ENCODE data around the gene NUMA1. TPM values are rescaled to one million over a fixed set of nuclear protein-coding genes. Genes with fewer than 3 reads are reported as not detected.

Gene NUMA1
- polyA plus RNA-seq, 1 donor (not counting 4 experiments of a cell fraction or from before 2014, with no cell fraction given) = 38.8 TPM

DNA sequence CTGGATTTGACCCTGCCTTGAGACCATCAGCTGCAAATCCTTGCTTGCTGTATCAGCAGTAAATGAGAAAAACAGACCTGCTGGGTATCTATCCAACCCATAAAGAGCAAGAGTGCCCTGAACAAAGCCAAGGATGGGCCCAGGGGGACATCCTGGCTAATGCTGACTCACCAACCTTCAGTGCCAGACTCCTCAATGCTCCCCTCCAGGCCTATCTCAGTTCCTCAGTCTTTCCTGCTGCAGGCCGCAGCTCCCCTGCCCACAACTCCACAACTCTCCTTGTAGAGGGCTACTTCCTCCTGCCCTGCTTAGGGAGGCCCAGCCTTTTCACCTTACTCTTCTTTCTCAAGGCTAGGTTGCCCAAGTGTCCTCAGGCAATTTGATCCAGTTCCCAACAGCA is 20.1 kb upstream of the NUMA1 start:
- H3K4me3 ChIP-seq (ENCODE audit: control insufficient read depth in 2 of 3, extremely low read depth in 1 of 3, insufficient read depth in 2 of 3, low read depth in 1 of 3, low read length in 3 of 3) = peak overlapping the region in 1 of 3 experiments; percentile 25
- no peak overlapping the region for H3K9ac ChIP-seq (ENCODE audit: control insufficient read depth, extremely low read depth, insufficient read depth, low read length)
- no peak overlapping the region for H3K27ac ChIP-seq (ENCODE audit: control insufficient read depth, insufficient read depth, low read length)
- peaks cover 36% of the 10 kb centered on the region for H3K4me1 ChIP-seq (ENCODE audit: control insufficient read depth, extremely low read depth, insufficient read depth, low read length)
- TF ChIP-seq EZH2 (IDR thresholded peaks at IDR 0.05; ENCODE audit: low read length) = no peak
- FAIRE-seq (no peak), DNase-seq (ENCODE audit: low read depth, low spot score) (no peak)
- H3K27me3 ChIP-seq (ENCODE audit: control insufficient read depth, extremely low read depth, insufficient read depth, low read length) = no peaks in the 10 kb centered on the region
- H4K20me1 ChIP-seq (ENCODE audit: control insufficient read depth, extremely low read depth, insufficient read depth, low read length) = no peaks in the 10 kb centered on the region
- peaks cover 18 to 42% of the 10 kb centered on the region in 2 experiments for H3K36me3 ChIP-seq (ENCODE audit: control insufficient read depth in 2 of 2, extremely low read depth in 1 of 2, insufficient read depth in 2 of 2, low read length in 2 of 2)
- no peaks in the 10 kb centered on the region for H3K9me1 ChIP-seq (ENCODE audit: control insufficient read depth, extremely low read depth, insufficient read depth, low read length)
- no peak overlapping the region for H2AFZ ChIP-seq (ENCODE audit: control insufficient read depth, low read length)
- H3K9me3 ChIP-seq (ENCODE audit: control insufficient read depth, low read depth, low read length) = no peaks in the 10 kb centered on the region
- dilution Hi-C loops (cut with MboI; ENCODE audit: extremely low pct_ligation_motif_present, low sequenced_read_pairs) = no loop called here
- peaks cover 44% of the 10 kb centered on the region for H3K79me2 ChIP-seq (ENCODE audit: control insufficient read depth, insufficient read depth, low read length)
- H3K4me2 ChIP-seq (ENCODE audit: control insufficient read depth, extremely low read depth, insufficient read depth, low read depth, low read length) = peak overlapping the region; percentile 97

DNA sequence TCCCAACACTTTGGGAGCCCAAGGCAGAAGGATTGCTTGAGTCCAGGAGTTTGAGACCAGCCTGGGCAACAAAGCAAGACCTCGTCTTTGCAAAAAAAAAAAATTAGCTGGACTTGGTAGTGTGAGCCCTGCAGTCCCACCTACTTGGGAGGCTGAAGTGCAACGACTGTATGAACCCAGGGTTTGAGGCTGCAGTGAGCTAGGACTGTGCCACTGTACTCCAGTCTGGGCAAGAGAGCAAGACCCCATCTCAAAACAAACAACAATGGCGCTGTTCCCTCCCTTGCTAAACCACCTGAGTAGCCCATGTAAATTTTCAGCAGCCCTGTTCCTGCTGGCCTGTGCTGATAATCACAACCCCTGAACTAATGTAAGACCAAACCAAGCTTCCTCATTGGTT is 19.7 kb upstream of the NUMA1 start:
- peaks cover 18 to 46% of the 10 kb centered on the region in 2 experiments for H3K36me3 ChIP-seq (ENCODE audit: control insufficient read depth in 2 of 2, extremely low read depth in 1 of 2, insufficient read depth in 2 of 2, low read length in 2 of 2)
- no peaks in the 10 kb centered on the region for H4K20me1 ChIP-seq (ENCODE audit: control insufficient read depth, extremely low read depth, insufficient read depth, low read length)
- no peak overlapping the region for H3K9ac ChIP-seq (ENCODE audit: control insufficient read depth, extremely low read depth, insufficient read depth, low read length)
- H3K79me2 ChIP-seq (ENCODE audit: control insufficient read depth, insufficient read depth, low read length) = peaks cover 44% of the 10 kb centered on the region
- no peaks in the 10 kb centered on the region for H3K27me3 ChIP-seq (ENCODE audit: control insufficient read depth, extremely low read depth, insufficient read depth, low read length)
- no peak for TF ChIP-seq EZH2 (IDR thresholded peaks at IDR 0.05; ENCODE audit: low read length)
- TF ChIP-seq, protein P1, sequence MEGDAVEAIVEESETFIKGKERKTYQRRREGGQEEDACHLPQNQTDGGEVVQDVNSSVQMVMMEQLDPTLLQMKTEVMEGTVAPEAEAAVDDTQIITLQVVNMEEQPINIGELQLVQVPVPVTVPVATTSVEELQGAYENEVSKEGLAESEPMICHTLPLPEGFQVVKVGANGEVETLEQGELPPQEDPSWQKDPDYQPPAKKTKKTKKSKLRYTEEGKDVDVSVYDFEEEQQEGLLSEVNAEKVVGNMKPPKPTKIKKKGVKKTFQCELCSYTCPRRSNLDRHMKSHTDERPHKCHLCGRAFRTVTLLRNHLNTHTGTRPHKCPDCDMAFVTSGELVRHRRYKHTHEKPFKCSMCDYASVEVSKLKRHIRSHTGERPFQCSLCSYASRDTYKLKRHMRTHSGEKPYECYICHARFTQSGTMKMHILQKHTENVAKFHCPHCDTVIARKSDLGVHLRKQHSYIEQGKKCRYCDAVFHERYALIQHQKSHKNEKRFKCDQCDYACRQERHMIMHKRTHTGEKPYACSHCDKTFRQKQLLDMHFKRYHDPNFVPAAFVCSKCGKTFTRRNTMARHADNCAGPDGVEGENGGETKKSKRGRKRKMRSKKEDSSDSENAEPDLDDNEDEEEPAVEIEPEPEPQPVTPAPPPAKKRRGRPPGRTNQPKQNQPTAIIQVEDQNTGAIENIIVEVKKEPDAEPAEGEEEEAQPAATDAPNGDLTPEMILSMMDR (optimal IDR thresholded peaks at IDR 0.05 in 1 of 3, IDR thresholded peaks at IDR 0.05 in 1 of 3, conservative IDR thresholded peaks at IDR 0.05 in 1 of 3; ENCODE audit: extremely low read depth in 1 of 3, insufficient read depth in 2 of 3, low read length in 3 of 3) = no peak
- H3K4me3 ChIP-seq (ENCODE audit: control insufficient read depth in 2 of 3, extremely low read depth in 1 of 3, insufficient read depth in 2 of 3, low read depth in 1 of 3, low read length in 3 of 3) = peak overlapping the region in 1 of 3 experiments; percentile 25
- H3K4me1 ChIP-seq (ENCODE audit: control insufficient read depth, extremely low read depth, insufficient read depth, low read length) = peaks cover 40% of the 10 kb centered on the region
- no peak overlapping the region for H2AFZ ChIP-seq (ENCODE audit: control insufficient read depth, low read length)
- H3K9me1 ChIP-seq (ENCODE audit: control insufficient read depth, extremely low read depth, insufficient read depth, low read length) = no peaks in the 10 kb centered on the region
- H3K9me3 ChIP-seq (ENCODE audit: control insufficient read depth, low read depth, low read length) = no peaks in the 10 kb centered on the region
- dilution Hi-C loops (cut with MboI; ENCODE audit: extremely low pct_ligation_motif_present, low sequenced_read_pairs) = no loop called here
- DNase-seq (ENCODE audit: low read depth, low spot score) (no peak), FAIRE-seq (no peak)
- peak overlapping the region; percentile 97 for H3K4me2 ChIP-seq (ENCODE audit: control insufficient read depth, extremely low read depth, insufficient read depth, low read depth, low read length)
- no peak overlapping the region for H3K27ac ChIP-seq (ENCODE audit: control insufficient read depth, insufficient read depth, low read length)

DNA sequence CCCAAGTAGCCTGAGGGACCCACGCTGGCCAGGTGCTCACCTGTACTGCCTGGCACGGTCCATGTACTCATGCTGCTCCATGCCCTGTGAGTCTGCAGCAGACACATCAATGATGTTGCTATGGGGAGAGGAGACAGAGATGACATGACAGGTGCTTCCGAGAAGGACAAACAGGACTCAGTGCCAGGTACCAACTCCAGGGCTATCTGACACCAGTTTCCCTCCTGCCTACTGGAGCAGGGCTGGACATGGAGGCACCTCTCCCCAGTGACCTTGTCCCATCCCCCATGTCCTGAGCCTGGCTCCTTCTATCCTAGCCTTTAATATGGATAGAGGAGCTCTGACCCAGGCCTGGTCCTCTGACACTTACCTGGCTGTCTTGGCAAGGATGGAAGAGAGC is 18.4 kb upstream of the NUMA1 start:
- no peak for DNase-seq (ENCODE audit: low read depth, low spot score)
- H3K4me2 ChIP-seq (ENCODE audit: control insufficient read depth, extremely low read depth, insufficient read depth, low read depth, low read length) = no peak overlapping the region
- dilution Hi-C loops (cut with MboI; ENCODE audit: extremely low pct_ligation_motif_present, low sequenced_read_pairs) = no loop called here
- no peaks in the 10 kb centered on the region for H3K9me3 ChIP-seq (ENCODE audit: control insufficient read depth, low read depth, low read length)
- H3K27me3 ChIP-seq (ENCODE audit: control insufficient read depth, extremely low read depth, insufficient read depth, low read length) = no peaks in the 10 kb centered on the region
- H3K9me1 ChIP-seq (ENCODE audit: control insufficient read depth, extremely low read depth, insufficient read depth, low read length) = no peaks in the 10 kb centered on the region
- no peaks in the 10 kb centered on the region for H4K20me1 ChIP-seq (ENCODE audit: control insufficient read depth, extremely low read depth, insufficient read depth, low read length)
- peaks cover 18 to 55% of the 10 kb centered on the region in 2 experiments for H3K36me3 ChIP-seq (ENCODE audit: control insufficient read depth in 2 of 2, extremely low read depth in 1 of 2, insufficient read depth in 2 of 2, low read length in 2 of 2)
- TF ChIP-seq EZH2 (IDR thresholded peaks at IDR 0.05; ENCODE audit: low read length) = no peak
- TF ChIP-seq, protein P1 (optimal IDR thresholded peaks at IDR 0.05 in 1 of 3, IDR thresholded peaks at IDR 0.05 in 1 of 3, conservative IDR thresholded peaks at IDR 0.05 in 1 of 3; ENCODE audit: extremely low read depth in 1 of 3, insufficient read depth in 2 of 3, low read length in 3 of 3) = no peak
- no peak overlapping the region for H3K9ac ChIP-seq (ENCODE audit: control insufficient read depth, extremely low read depth, insufficient read depth, low read length)
- peaks cover 46% of the 10 kb centered on the region for H3K4me1 ChIP-seq (ENCODE audit: control insufficient read depth, extremely low read depth, insufficient read depth, low read length)
- H3K4me3 ChIP-seq (ENCODE audit: control insufficient read depth in 2 of 3, extremely low read depth in 1 of 3, insufficient read depth in 2 of 3, low read depth in 1 of 3, low read length in 3 of 3) = no peak overlapping the region
- H3K27ac ChIP-seq (ENCODE audit: control insufficient read depth, insufficient read depth, low read length) = no peak overlapping the region
- peaks cover 44% of the 10 kb centered on the region for H3K79me2 ChIP-seq (ENCODE audit: control insufficient read depth, insufficient read depth, low read length)
- H2AFZ ChIP-seq (ENCODE audit: control insufficient read depth, low read length) = no peak overlapping the region
- FAIRE-seq = no peak

Data from keratinocyte (primary cell).